ACC112 (cell line): Measurements from ENCODE around the gene OPN4.

Experiments
- H2AFZ ChIP-seq: fragments of 200-600 bp; sonication (generic); one replicate; pipeline ENCODE4 v1.6.0; 2017; ENCODE audit warnings: antibody characterized with exemption, low read length; ENCODE audit not compliant: unreplicated experiment
- H3K27ac ChIP-seq: fragments of 200-600 bp; sonication (generic); 2 replicates; pipeline ENCODE4 v1.5.1; 2014; ENCODE audit warnings: low read depth, mild to moderate bottlenecking, antibody characterized with exemption, low read length, moderate library complexity
- H3K27me3 ChIP-seq: fragments of 200-600 bp; sonication (generic); 2 replicates; pipeline ENCODE4 v1.6.1; 2014; ENCODE audit warnings: mild to moderate bottlenecking, antibody characterized with exemption, low read length, moderate library complexity, mixed read lengths; ENCODE audit not compliant: insufficient read depth
- H3K36me3 ChIP-seq: fragments of 200-600 bp; sonication (generic); 2 replicates; pipeline ENCODE4 v1.6.1; 2016; ENCODE audit warnings: mild to moderate bottlenecking, antibody characterized with exemption, low read length, moderate library complexity, mixed read lengths; ENCODE audit not compliant: insufficient read depth
- H3K4me1 ChIP-seq: fragments of 200-600 bp; sonication (generic); one replicate; pipeline ENCODE4 v1.6.1; 2016; ENCODE audit warnings: low read length, mixed read lengths; ENCODE audit not compliant: insufficient read depth, unreplicated experiment, control insufficient read depth
- H3K4me3 ChIP-seq: fragments of 200-600 bp; sonication (generic); 2 replicates; pipeline ENCODE4 v1.5.1; 2014; ENCODE audit warnings: mild to moderate bottlenecking, low read depth, low read length
- H3K79me2 ChIP-seq: fragments of 200-600 bp; sonication (generic); one replicate; pipeline ENCODE4 v1.6.0; 2016; ENCODE audit warnings: low read length; ENCODE audit not compliant: control insufficient read depth, unreplicated experiment, insufficient read depth

The OPN4 gene

GRCh38 chr10:86700851-86701617 is 46.7 kb downstream of the OPN4 start:
- Histone ChIP-seq H3K27ac (no peak overlapping the region), H3K4me3 (no peak overlapping the region), H3K27me3 (no peaks in the 10 kb centered on the region), H3K4me1 (no peaks in the 10 kb centered on the region), H2AFZ (no peak overlapping the region), H3K36me3 (no peaks in the 10 kb centered on the region), H3K79me2 (no peaks in the 10 kb centered on the region)

GRCh38 chr10:86703176-86703575 is 48.8 kb downstream of the OPN4 start:
- H3K27me3 ChIP-seq, result no peaks in the 10 kb centered on the region
- H3K36me3 ChIP-seq, result no peaks in the 10 kb centered on the region
- no peak overlapping the region for H2AFZ ChIP-seq
- no peak overlapping the region for H3K27ac ChIP-seq
- no peaks in the 10 kb centered on the region for H3K79me2 ChIP-seq
- H3K4me1 ChIP-seq, result no peaks in the 10 kb centered on the region
- H3K4me3 ChIP-seq, result no peak overlapping the region

- H3K27ac ChIP-seq, result no peak overlapping the region
- no peaks in the 10 kb centered on the region for H3K36me3 ChIP-seq
- H3K4me3 ChIP-seq, result no peak overlapping the region
- H3K4me1 ChIP-seq, result no peaks in the 10 kb centered on the region
- no peak overlapping the region for H2AFZ ChIP-seq
- no peaks in the 10 kb centered on the region for H3K79me2 ChIP-seq
- no peaks in the 10 kb centered on the region for H3K27me3 ChIP-seq
Observed at GRCh38 chr10:86705139-86705538, 50.8 kb downstream of the OPN4 start.

GRCh38 chr10:86705905-86706304 is 51.6 kb downstream of the OPN4 start:
- H3K36me3 ChIP-seq, result no peaks in the 10 kb centered on the region
- no peaks in the 10 kb centered on the region for H3K27me3 ChIP-seq
- no peaks in the 10 kb centered on the region for H3K79me2 ChIP-seq
- H2AFZ ChIP-seq, result no peak overlapping the region
- no peak overlapping the region for H3K27ac ChIP-seq
- no peak overlapping the region for H3K4me3 ChIP-seq
- H3K4me1 ChIP-seq, result peaks cover 5% of the 10 kb centered on the region

- no peak overlapping the region for H2AFZ ChIP-seq
- H3K36me3 ChIP-seq, result no peaks in the 10 kb centered on the region
- H3K4me3 ChIP-seq, result no peak overlapping the region
- H3K27me3 ChIP-seq, result no peaks in the 10 kb centered on the region
- no peak overlapping the region for H3K27ac ChIP-seq
- no peaks in the 10 kb centered on the region for H3K79me2 ChIP-seq
- peaks cover 5% of the 10 kb centered on the region for H3K4me1 ChIP-seq
Observed at GRCh38 chr10:86706401-86706841, 52.1 kb downstream of the OPN4 start.

GRCh38 chr10:86706977-86707376 is 52.6 kb downstream of the OPN4 start:
- no peak overlapping the region for H2AFZ ChIP-seq

GRCh38 chr10:86707505-86707904 is 53.2 kb downstream of the OPN4 start:
- no peak overlapping the region for H2AFZ ChIP-seq

More at GRCh38 chr10:86706977-86707376, 52.6 kb downstream of the OPN4 start:
- H3K36me3 ChIP-seq, result no peaks in the 10 kb centered on the region
- H3K27ac ChIP-seq, result no peak overlapping the region
- no peaks in the 10 kb centered on the region for H3K27me3 ChIP-seq
- H3K4me3 ChIP-seq, result no peak overlapping the region
- H3K4me1 ChIP-seq, result peaks cover 5% of the 10 kb centered on the region
- H3K79me2 ChIP-seq, result no peaks in the 10 kb centered on the region

GRCh38 chr10:86708068-86708782 is 53.9 kb downstream of the OPN4 start:
- Histone ChIP-seq H3K27ac (no peak overlapping the region), H3K36me3 (no peaks in the 10 kb centered on the region), H3K4me3 (no peak overlapping the region), H2AFZ (no peak overlapping the region), H3K27me3 (no peaks in the 10 kb centered on the region), H3K4me1 (peaks cover 10% of the 10 kb centered on the region), H3K79me2 (no peaks in the 10 kb centered on the region)

More at GRCh38 chr10:86707505-86707904, 53.2 kb downstream of the OPN4 start:
- Histone ChIP-seq H3K27ac (no peak overlapping the region), H3K4me3 (no peak overlapping the region), H3K4me1 (peaks cover 9% of the 10 kb centered on the region), H3K79me2 (no peaks in the 10 kb centered on the region), H3K36me3 (no peaks in the 10 kb centered on the region), H3K27me3 (no peaks in the 10 kb centered on the region)

- Histone ChIP-seq H3K79me2 (no peaks in the 10 kb centered on the region), H3K4me1 (peaks cover 10% of the 10 kb centered on the region), H3K27ac (no peak overlapping the region), H3K36me3 (no peaks in the 10 kb centered on the region), H2AFZ (no peak overlapping the region), H3K4me3 (no peak overlapping the region), H3K27me3 (no peaks in the 10 kb centered on the region)
Observed at GRCh38 chr10:86708783-86709380, 54.5 kb downstream of the OPN4 start.

GRCh38 chr10:86709396-86710185 is 55.2 kb downstream of the OPN4 start:
- H3K36me3 ChIP-seq, result no peaks in the 10 kb centered on the region

More at GRCh38 chr10:86709396-86710185, 55.2 kb downstream of the OPN4 start:
- Histone ChIP-seq H3K79me2 (no peaks in the 10 kb centered on the region), H2AFZ (no peak overlapping the region), H3K4me3 (no peak overlapping the region), H3K27ac (no peak overlapping the region), H3K27me3 (no peaks in the 10 kb centered on the region), H3K4me1 (peaks cover 10% of the 10 kb centered on the region)
